K562 (cell line): ENCODE measurements around the gene PRMT5. TPM values are rescaled to one million over a fixed set of nuclear protein-coding genes. Genes with fewer than 3 reads are reported as not detected.

Experiments
- FOSL1 ChIP-seq: fragments of 200-800 bp; sonication (Bioruptor generic); conservative IDR thresholded peaks from 2 replicates; pipeline ENCODE4 v1.6.1; 2016; ENCODE audit warnings: missing genetic modification characterization, missing compliant biosample characterization
- FOXP4 ChIP-seq: sonication (generic); formaldehyde crosslinking; IDR thresholded peaks from 2 replicates; pipeline ENCODE4 v1.8.0; 2022; ENCODE audit warnings: mild to moderate bottlenecking, missing genetic modification reagents, borderline replicate concordance
- HES1 ChIP-seq: fragments of 450-650 bp; IDR thresholded peaks from 2 replicates; pipeline ENCODE4 v1.6.1; 2016; ENCODE audit warnings: low read depth, mild to moderate bottlenecking, moderate library complexity
- HLTF ChIP-seq: fragments of 450-650 bp; IDR thresholded peaks from 2 replicates; pipeline ENCODE4 v1.6.1; 2016
- HSF4 ChIP-seq: fragments of 250-450 bp; sonication (Bioruptor Pico); IDR thresholded peaks from 2 replicates; pipeline ENCODE4 v2.1.2; 2022; ENCODE audit warnings: mild to moderate bottlenecking, moderate library complexity, borderline replicate concordance
- KAT7 ChIP-seq: sonication (generic); formaldehyde crosslinking; IDR thresholded peaks from 2 replicates; pipeline ENCODE4 v1.8.0; 2022; ENCODE audit warnings: missing genetic modification reagents, mild to moderate bottlenecking, borderline replicate concordance
- MEF2A ChIP-seq: IDR thresholded peaks from 2 replicates; pipeline ENCODE4 v1.6.1; 2011; ENCODE audit warnings: low read depth, mild to moderate bottlenecking, low read length, moderate library complexity; ENCODE audit not compliant: control insufficient read depth
- PCBP2 ChIP-seq: fragments of 200-400 bp; formaldehyde crosslinking; IDR thresholded peaks from 2 replicates; pipeline ENCODE4 v1.6.1; 2018; ENCODE audit warnings: low read length, low read depth, mild to moderate bottlenecking, moderate library complexity; ENCODE audit not compliant: poor library complexity, severe bottlenecking
- SRSF9 ChIP-seq: fragments of 200-400 bp; formaldehyde crosslinking; IDR thresholded peaks from 2 replicates; pipeline ENCODE4 v1.6.1; 2017; ENCODE audit warnings: low read depth, low read length, borderline replicate concordance
- TAF9B ChIP-seq: fragments of 450-650 bp; IDR thresholded peaks from 2 replicates; pipeline ENCODE4 v1.6.1; 2018; ENCODE audit warnings: mild to moderate bottlenecking; ENCODE audit not compliant: partially characterized antibody
- TCF7 ChIP-seq: sonication (generic); IDR thresholded peaks from 2 replicates; pipeline ENCODE4 v1.6.1; 2016; ENCODE audit warnings: antibody characterized with exemption, borderline replicate concordance
- TCFL5 ChIP-seq: fragments of 250-450 bp; sonication (Bioruptor Pico); conservative IDR thresholded peaks from 2 replicates; pipeline ENCODE4 v1.6.1; 2021; ENCODE audit warnings: mild to moderate bottlenecking, moderate library complexity, matching md5 sums
- ZBTB40 ChIP-seq, 2 experiments: fragments of 450-650 bp in 1 of 2; sonication (generic) in 1 of 2; formaldehyde crosslinking in 1 of 2; IDR thresholded peaks; 2 replicates each; pipeline versions ENCODE4 v1.7.1 to v1.9.0; 2016 to 2022; ENCODE audit warnings: inconsistent platforms in 1 of 2, mild to moderate bottlenecking in 1 of 2, missing genetic modification reagents in 1 of 2
- ZNF778 ChIP-seq: fragments of 450-650 bp; formaldehyde crosslinking; IDR thresholded peaks from 2 replicates; pipeline ENCODE4 v1.4.0; 2020; ENCODE audit warnings: mild to moderate bottlenecking, moderate library complexity
- polyA plus RNA-seq, 8 experiments: library from polyadenylated mRNA; depleted of rRNA in 4 of 8; stranded (reverse) in 5 of 8; unstranded in 3 of 8; fragments of >200 nt; fragmentation: Nextera tagmentation in 2 of 8; fragmentation: Illumina TruSeq in 1 of 8; extraction: Ambion mirVana in 2 of 8; extraction: Trizol in 1 of 8; gene quantifications; 2 replicates each; pipeline versions ENCODE4 v1.2.1 to v1.2.3, GENCODE V29; 2011 to 2014; ENCODE audit warnings: inconsistent platforms in 1 of 8, missing spikeins in 1 of 8
- total RNA-seq, 7 experiments: library from RNA; depleted of rRNA in 6 of 7; stranded (reverse); fragments of >200 nt in 6 of 7; fragmentation: Illumina TruSeq in 2 of 7; extraction: Trizol in 2 of 7; gene quantifications; 2 replicates each; pipeline versions ENCODE4 v1.2.1 to v1.2.3, GENCODE V29; 2011 to 2021; ENCODE audit warnings: low replicate concordance in 1 of 7

PRMT5 gene
- total and polyA plus RNA-seq, 9 of the 15 experiments (the other 6 are each of a cell fraction or from before 2014, with no cell fraction given): 114 to 552 (median 222) TPM

GRCh38 chr14:22918804-22919600 is 10.2 kb downstream of the PRMT5 start, which contains the start of gene RBM23 (continued):
- TF ChIP-seq ZBTB40 (IDR thresholded peaks at IDR 0.05) (no peak), ZBTB40 (CRISPR knock-in tag; IDR thresholded peaks at IDR 0.05) (no peak), TCFL5 (CRISPR knock-in tag) (no peak), HES1 (no peak), ZNF778 (no peak), MEF2A (no peak), FOXP4 (CRISPR knock-in tag) (no peak), TAF9B (no peak), KAT7 (CRISPR knock-in tag) (no peak), TCF7 (no peak), HSF4 (CRISPR knock-in tag) (0 out of 2 replicates have a peak, but pooled peaks have one; percentile 18), FOSL1 (tag) (no peak; the same call in 1 of the 2 replicates), SRSF9 (no peak), PCBP2 (no peak), HLTF (no peak)
